ENCODE results near the gene KLHDC8A.

- TF ChIP-seq GATA3 (IDR thresholded peaks at IDR 0.05; ENCODE audit: low read depth, low read length): no peak
- peak; percentile 72 for TF ChIP-seq GATA2 (IDR thresholded peaks at IDR 0.05; ENCODE audit: low read depth, low read length)
These were observed 13.2 kb downstream of the KLHDC8A start for GRCh38 chr1:205343431-205344065.
